ENCODE data around the gene POU2AF1.

POU2AF1 gene

GRCh38 chr11:111366560-111367410 lies 12.3 kb downstream of the POU2AF1 start:
- peaks cover 41% of the 10 kb centered on the region for H3K27me3 ChIP-seq (ENCODE audit: control insufficient read depth, insufficient read depth, low read length)
- H3K36me3 ChIP-seq (ENCODE audit: insufficient read depth, low read length): no peaks in the 10 kb centered on the region
- no peak overlapping the region for H3K9ac ChIP-seq (ENCODE audit: low read depth, low read length)
- H3K9me3 ChIP-seq (replicated peaks; ENCODE audit: low read length): no peaks in the 10 kb centered on the region
- no peaks in the 10 kb centered on the region for H3K4me1 ChIP-seq (ENCODE audit: control insufficient read depth, insufficient read depth, low read length)
- no peak overlapping the region for H3K4me2 ChIP-seq (ENCODE audit: low read length)
- no peak overlapping the region for H3K4me3 ChIP-seq (ENCODE audit: low read length)

DNA sequence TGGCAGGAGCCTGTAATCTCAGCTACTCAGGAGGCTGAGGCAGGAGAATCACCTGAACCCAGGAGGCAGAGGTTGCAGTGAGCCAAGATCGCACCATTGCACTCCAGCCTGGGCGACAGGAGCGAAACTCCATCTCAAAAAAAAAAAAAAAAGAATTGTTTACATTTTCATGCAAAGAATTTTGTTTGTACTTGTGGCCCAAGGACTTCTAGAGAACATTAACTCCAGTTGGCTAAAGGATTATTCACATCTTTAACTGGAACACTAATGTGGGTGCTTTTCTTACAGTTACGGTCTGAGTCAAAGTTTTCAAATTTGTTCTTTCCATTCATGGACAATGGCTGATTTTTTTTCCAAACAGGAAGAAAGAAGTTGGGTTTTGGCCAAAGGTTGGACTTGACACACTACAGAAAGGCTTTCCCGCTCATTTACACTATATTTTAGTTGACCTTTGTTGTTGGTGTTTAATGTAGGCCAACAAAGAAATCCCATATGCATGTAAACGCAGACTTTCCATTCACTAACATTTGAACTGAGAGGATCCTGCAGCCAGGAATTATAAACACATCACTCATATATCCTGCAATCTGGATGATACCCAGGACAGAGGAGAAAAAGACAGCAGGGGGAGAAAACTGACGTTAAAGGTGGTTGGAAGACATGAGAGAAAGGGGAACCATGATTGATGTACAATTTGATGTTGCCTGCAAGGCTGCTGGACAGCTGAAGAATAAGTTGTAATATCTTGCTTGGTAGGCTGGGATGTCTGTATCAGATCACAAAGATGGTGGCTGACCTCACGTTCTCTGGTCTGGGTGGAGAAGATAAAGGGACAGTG lies 13.1 kb downstream of the POU2AF1 start:
- Histone ChIP-seq H3K9me3 (replicated peaks; ENCODE audit: low read length) (no peaks in the 10 kb centered on the region), H3K4me1 (ENCODE audit: control insufficient read depth, insufficient read depth, low read length) (no peaks in the 10 kb centered on the region), H3K4me2 (ENCODE audit: low read length) (no peak overlapping the region), H3K27me3 (ENCODE audit: control insufficient read depth, insufficient read depth, low read length) (peaks cover 33% of the 10 kb centered on the region), H3K36me3 (ENCODE audit: insufficient read depth, low read length) (no peaks in the 10 kb centered on the region), H3K9ac (ENCODE audit: low read depth, low read length) (no peak overlapping the region), H3K4me3 (ENCODE audit: low read length) (no peak overlapping the region)

DNA sequence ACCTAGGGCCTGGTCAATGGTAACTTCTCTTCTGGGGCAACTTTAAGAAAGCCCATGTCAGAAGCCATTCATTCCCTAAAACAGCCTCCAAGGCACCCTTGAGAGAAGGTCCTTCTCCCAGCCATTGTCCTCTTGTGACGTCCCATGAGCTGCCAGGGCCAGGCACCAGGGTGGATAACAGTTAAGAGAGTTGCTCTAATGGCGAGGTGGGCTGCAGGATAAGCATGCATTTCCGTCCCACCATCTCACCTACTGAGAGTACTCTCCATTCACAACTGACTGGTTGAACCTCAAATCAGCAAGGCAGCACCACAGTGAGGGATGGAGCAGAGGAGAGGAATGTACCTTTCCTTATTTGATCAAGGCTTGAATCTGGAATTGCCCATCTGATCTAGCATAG lies 14.6 kb downstream of the POU2AF1 start:
- Histone ChIP-seq H3K36me3 (ENCODE audit: insufficient read depth, low read length) (no peaks in the 10 kb centered on the region), H3K9me3 (replicated peaks; ENCODE audit: low read length) (no peaks in the 10 kb centered on the region), H3K4me3 (ENCODE audit: low read length) (no peak overlapping the region), H3K9ac (ENCODE audit: low read depth, low read length) (no peak overlapping the region), H3K4me2 (ENCODE audit: low read length) (no peak overlapping the region), H3K4me1 (ENCODE audit: control insufficient read depth, insufficient read depth, low read length) (no peaks in the 10 kb centered on the region), H3K27me3 (ENCODE audit: control insufficient read depth, insufficient read depth, low read length) (peaks cover 25% of the 10 kb centered on the region)

- Histone ChIP-seq H3K9ac (ENCODE audit: low read depth, low read length) (no peak overlapping the region), H3K9me3 (replicated peaks; ENCODE audit: low read length) (no peaks in the 10 kb centered on the region), H3K4me1 (ENCODE audit: control insufficient read depth, insufficient read depth, low read length) (no peaks in the 10 kb centered on the region), H3K4me3 (ENCODE audit: low read length) (no peak overlapping the region), H3K27me3 (ENCODE audit: control insufficient read depth, insufficient read depth, low read length) (peaks cover 25% of the 10 kb centered on the region), H3K4me2 (ENCODE audit: low read length) (no peak overlapping the region), H3K36me3 (ENCODE audit: insufficient read depth, low read length) (no peaks in the 10 kb centered on the region)
Observed at GRCh38 chr11:111363985-111364384, 15.1 kb downstream of the POU2AF1 start.

DNA sequence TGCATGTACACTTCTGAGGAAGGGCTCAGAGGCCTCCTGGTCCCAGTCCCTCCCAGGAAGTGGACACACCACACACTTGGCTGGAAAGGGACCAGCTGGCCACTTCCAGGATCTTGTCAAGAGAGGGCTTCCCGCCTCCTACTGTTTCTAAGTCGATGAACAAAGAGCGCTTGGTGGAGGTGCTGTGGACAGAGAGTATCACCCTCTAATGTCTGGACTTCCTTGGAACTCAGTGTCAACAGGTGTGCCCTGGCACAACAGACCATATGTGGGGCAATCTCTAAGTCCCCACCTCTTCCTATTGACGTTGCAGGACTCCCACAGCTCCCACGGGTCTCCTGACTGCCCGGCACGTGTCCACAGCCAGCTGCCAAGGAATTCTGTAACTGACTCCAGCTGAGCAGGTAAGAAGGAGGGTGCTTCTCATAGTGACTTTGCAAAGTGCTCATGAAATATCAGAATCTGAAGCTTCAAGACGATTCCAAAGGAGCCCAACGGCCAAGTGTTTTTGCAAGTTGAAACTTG lies 16.1 kb downstream of the POU2AF1 start:
- Histone ChIP-seq H3K9me3 (replicated peaks; ENCODE audit: low read length) (no peaks in the 10 kb centered on the region), H3K36me3 (ENCODE audit: insufficient read depth, low read length) (no peaks in the 10 kb centered on the region), H3K4me2 (ENCODE audit: low read length) (no peak overlapping the region), H3K27me3 (ENCODE audit: control insufficient read depth, insufficient read depth, low read length) (peaks cover 25% of the 10 kb centered on the region), H3K9ac (ENCODE audit: low read depth, low read length) (no peak overlapping the region), H3K4me1 (ENCODE audit: control insufficient read depth, insufficient read depth, low read length) (no peaks in the 10 kb centered on the region), H3K4me3 (ENCODE audit: low read length) (no peak overlapping the region)

DNA sequence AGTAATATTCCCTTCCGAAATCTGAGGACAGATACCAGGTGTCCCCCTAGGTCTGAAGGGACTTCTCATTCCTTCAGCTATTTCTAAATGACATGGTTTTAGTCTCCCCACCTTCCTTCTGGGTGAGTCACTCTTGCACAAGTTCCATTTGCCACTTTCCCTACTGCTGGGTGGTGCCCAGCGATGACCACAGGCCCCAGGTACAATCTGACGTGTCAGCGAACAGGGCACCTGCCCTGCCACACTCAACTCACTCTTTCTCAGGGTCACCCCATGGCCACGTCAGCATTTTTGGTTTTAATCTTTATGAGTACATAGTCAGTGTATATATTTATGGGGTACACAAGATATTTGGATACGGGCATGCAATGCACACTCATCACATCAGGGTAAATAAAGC lies 17.2 kb downstream of the POU2AF1 start:
- no peak overlapping the region for H3K9ac ChIP-seq (ENCODE audit: low read depth, low read length)
- H3K4me2 ChIP-seq (ENCODE audit: low read length): no peak overlapping the region
- no peaks in the 10 kb centered on the region for H3K36me3 ChIP-seq (ENCODE audit: insufficient read depth, low read length)
- H3K4me3 ChIP-seq (ENCODE audit: low read length): no peak overlapping the region
- no peaks in the 10 kb centered on the region for H3K4me1 ChIP-seq (ENCODE audit: control insufficient read depth, insufficient read depth, low read length)
- no peaks in the 10 kb centered on the region for H3K9me3 ChIP-seq (replicated peaks; ENCODE audit: low read length)
- peaks cover 25% of the 10 kb centered on the region for H3K27me3 ChIP-seq (ENCODE audit: control insufficient read depth, insufficient read depth, low read length)

GRCh38 chr11:111361052-111361801 lies 17.8 kb downstream of the POU2AF1 start:
- no peak overlapping the region for H3K4me2 ChIP-seq (ENCODE audit: low read length)
- H3K9ac ChIP-seq (ENCODE audit: low read depth, low read length): no peak overlapping the region
- no peaks in the 10 kb centered on the region for H3K4me1 ChIP-seq (ENCODE audit: control insufficient read depth, insufficient read depth, low read length)
- no peaks in the 10 kb centered on the region for H3K9me3 ChIP-seq (replicated peaks; ENCODE audit: low read length)
- peaks cover 25% of the 10 kb centered on the region for H3K27me3 ChIP-seq (ENCODE audit: control insufficient read depth, insufficient read depth, low read length)
- no peak overlapping the region for H3K4me3 ChIP-seq (ENCODE audit: low read length)
- no peaks in the 10 kb centered on the region for H3K36me3 ChIP-seq (ENCODE audit: insufficient read depth, low read length)

DNA sequence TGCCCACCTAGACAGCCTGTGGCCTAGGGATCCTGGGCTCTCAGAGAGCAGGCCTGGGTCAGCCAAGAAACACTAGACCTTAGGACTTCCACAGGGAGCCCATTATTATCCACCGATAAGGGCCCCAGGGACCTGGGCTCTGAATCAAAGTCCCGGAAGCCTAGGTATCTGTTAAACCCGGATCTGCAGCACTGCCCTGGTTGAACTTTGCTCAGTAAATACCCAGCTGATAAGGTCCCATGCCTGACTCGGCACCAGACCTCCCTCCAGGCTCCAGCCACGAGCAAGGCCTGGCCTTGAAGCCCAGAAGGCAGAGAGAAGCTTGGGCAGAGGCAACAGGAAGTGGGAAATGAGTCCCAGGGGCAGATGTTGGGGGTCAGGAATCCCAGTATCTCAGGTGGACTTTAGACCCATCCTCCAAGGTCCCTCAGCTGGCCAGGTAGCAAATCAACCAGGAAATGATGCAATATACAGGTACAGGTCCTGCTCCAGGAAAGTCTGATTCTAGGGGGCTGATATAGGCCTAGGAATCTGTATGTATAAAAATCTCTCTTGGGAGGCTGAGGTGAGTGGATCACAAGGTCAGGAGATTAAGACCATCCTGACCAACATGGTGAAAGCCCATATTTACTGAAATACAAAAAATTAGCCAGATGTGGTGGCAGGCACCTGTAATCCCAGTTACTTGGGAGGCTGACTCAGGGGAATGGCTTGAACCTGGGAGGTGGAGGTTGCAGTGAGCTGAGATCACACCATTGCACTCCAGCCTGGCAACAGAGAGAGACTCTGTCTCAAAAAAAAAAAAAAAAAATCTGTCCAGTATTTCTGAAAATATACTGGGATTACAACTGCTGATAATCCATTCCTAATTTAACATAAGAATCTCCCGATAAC lies 18.7 kb downstream of the POU2AF1 start:
- Histone ChIP-seq H3K4me2 (ENCODE audit: low read length) (no peak overlapping the region), H3K4me1 (ENCODE audit: control insufficient read depth, insufficient read depth, low read length) (no peaks in the 10 kb centered on the region), H3K27me3 (ENCODE audit: control insufficient read depth, insufficient read depth, low read length) (peaks cover 21% of the 10 kb centered on the region), H3K36me3 (ENCODE audit: insufficient read depth, low read length) (no peaks in the 10 kb centered on the region), H3K9me3 (replicated peaks; ENCODE audit: low read length) (no peaks in the 10 kb centered on the region), H3K9ac (ENCODE audit: low read depth, low read length) (no peak overlapping the region), H3K4me3 (ENCODE audit: low read length) (no peak overlapping the region)

GRCh38 chr11:111359223-111360149 lies 19.6 kb downstream of the POU2AF1 start:
- Histone ChIP-seq H3K4me2 (ENCODE audit: low read length) (no peak overlapping the region), H3K4me3 (ENCODE audit: low read length) (no peak overlapping the region), H3K9me3 (replicated peaks; ENCODE audit: low read length) (no peaks in the 10 kb centered on the region), H3K4me1 (ENCODE audit: control insufficient read depth, insufficient read depth, low read length) (no peaks in the 10 kb centered on the region), H3K36me3 (ENCODE audit: insufficient read depth, low read length) (no peaks in the 10 kb centered on the region), H3K9ac (ENCODE audit: low read depth, low read length) (no peak overlapping the region), H3K27me3 (ENCODE audit: control insufficient read depth, insufficient read depth, low read length) (peaks cover 18% of the 10 kb centered on the region)
